Pons (tissue), 1 donor: Measurements from ENCODE around the gene TSPAN16.
A peak's percentile ranks its signal among the peaks of the same experiment; 100 is the strongest.

Source experiments
- DNase-seq: peaks from one replicate; pipeline ENCODE4 v3.0.0-alpha.2; 2016; ENCODE audit warnings: low spot score

TSPAN16 gene

GRCh38 chr19:11268783-11269267 lies 27.1 kb upstream of the TSPAN16 start:
- peak; percentile 53 for DNase-seq

GRCh38 chr19:11269408-11269807 lies 26.6 kb upstream of the TSPAN16 start:
- no peak for DNase-seq

- no peak for DNase-seq
Observed at GRCh38 chr19:11273296-11273695, 22.7 kb upstream of the TSPAN16 start.

GRCh38 chr19:11273989-11274388 lies 22.0 kb upstream of the TSPAN16 start:
- DNase-seq = no peak

GRCh38 chr19:11274533-11275086 lies 21.4 kb upstream of the TSPAN16 start:
- no peak for DNase-seq

- no peak for DNase-seq
Observed at GRCh38 chr19:11278670-11279069, 17.3 kb upstream of the TSPAN16 start.

GRCh38 chr19:11279505-11280236 lies 16.3 kb upstream of the TSPAN16 start:
- no peak for DNase-seq

- DNase-seq = no peak
Observed at GRCh38 chr19:11281356-11282049, 14.5 kb upstream of the TSPAN16 start.

- DNase-seq = no peak
Observed at GRCh38 chr19:11284515-11284914, 11.4 kb upstream of the TSPAN16 start.

- DNase-seq = no peak
Observed at GRCh38 chr19:11286312-11286974, 9.5 kb upstream of the TSPAN16 start.

- no peak for DNase-seq
Observed at GRCh38 chr19:11288349-11288748, 7.6 kb upstream of the TSPAN16 start.

- no peak for DNase-seq
Observed at GRCh38 chr19:11290256-11290655, 5.7 kb upstream of the TSPAN16 start.

GRCh38 chr19:11291415-11291814 lies 4.5 kb upstream of the TSPAN16 start:
- no peak for DNase-seq

- no peak for DNase-seq
Observed at GRCh38 chr19:11291991-11292390, 4.0 kb upstream of the TSPAN16 start.

GRCh38 chr19:11293433-11294389 lies 2.2 kb upstream of the TSPAN16 start:
- peak; percentile 87 for DNase-seq

- DNase-seq = no peak
Observed at GRCh38 chr19:11295180-11295579, 780 bp upstream of the TSPAN16 start.

GRCh38 chr19:11296264-11296663 lies 304 bp downstream of the TSPAN16 start:
- DNase-seq = no peak

- no peak for DNase-seq
Observed at GRCh38 chr19:11299946-11300810, 4.2 kb downstream of the TSPAN16 start.

GRCh38 chr19:11300811-11301120 lies 4.8 kb downstream of the TSPAN16 start:
- no peak for DNase-seq

GRCh38 chr19:11304936-11305335 lies 9.0 kb downstream of the TSPAN16 start:
- no peak for DNase-seq

GRCh38 chr19:11306337-11306736 lies 10.4 kb downstream of the TSPAN16 start:
- no peak for DNase-seq
